DMS114 treated with DMSO at 0.1 percent for 48 hours (cell line): ENCODE data around the gene ABHD17B.

Experiments
- DNase-seq: peaks from one replicate; lab custom pipeline; 2025; ENCODE audit not compliant: unreplicated experiment; lab: John Stamatoyannopoulos, UW

The ABHD17B gene

DNA sequence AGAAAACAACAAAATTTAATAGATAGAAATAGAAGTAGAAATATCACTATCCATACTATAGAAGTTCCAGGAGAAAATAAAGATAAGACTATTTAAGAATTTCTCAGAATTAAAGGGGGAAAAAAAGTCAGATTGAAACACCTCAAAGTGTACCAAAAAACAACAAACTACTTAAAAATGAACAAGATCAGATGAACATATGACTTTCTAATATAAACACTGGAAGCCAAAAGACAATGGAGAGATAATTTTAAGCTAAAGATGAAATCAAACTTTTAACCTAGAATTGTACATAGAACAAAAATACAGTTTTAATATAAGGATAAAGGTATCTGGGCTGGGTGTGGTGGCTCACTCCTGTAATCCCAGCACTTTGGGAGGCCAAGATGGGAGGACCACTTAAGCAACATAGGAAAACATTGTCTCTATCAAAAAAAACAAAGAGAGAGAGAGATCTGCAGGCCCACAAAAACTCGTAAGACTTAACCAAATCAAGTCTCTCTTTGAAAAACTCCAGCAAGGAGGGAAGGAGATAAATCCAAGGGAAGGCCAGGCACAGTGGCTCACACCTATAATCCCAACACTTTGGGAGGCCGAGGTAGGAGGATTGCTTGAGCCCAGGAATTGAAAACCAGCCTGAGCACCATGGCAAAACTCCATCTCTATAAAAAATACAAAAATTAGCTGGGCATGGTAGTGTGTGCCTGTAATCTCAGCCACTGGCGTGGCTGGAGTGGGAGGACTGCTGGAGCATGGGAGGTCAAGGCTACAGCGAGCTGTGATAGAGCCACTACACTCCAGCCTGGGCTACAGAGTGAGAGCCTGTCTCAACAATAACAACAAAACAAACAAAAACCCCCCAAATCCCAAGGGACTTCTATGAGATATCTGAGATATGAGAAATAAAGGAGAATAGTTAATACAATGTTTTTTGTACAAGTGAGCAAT, 32.4 kb downstream of the ABHD17B start:
- DNase-seq, result no peak

DNA sequence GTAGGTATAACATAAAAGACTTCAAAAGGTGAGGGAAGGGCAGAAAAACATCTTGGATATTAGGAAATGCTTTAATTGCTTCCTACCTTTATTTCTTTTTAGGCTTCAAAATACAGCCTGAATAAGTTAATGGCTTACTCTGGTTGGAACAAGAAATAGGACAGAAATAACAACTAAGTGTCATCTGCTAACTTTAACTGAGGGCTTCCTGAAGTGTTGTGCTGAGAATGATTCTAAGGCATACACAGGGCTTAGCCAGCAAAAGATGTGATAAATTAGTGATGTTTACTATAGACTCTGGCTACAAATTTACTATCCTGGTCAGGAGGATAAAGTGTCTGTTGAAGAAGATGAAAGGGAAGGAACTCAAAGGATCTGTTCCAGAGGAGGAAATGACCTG, 34.2 kb downstream of the ABHD17B start:
- DNase-seq, result no peak

DNA sequence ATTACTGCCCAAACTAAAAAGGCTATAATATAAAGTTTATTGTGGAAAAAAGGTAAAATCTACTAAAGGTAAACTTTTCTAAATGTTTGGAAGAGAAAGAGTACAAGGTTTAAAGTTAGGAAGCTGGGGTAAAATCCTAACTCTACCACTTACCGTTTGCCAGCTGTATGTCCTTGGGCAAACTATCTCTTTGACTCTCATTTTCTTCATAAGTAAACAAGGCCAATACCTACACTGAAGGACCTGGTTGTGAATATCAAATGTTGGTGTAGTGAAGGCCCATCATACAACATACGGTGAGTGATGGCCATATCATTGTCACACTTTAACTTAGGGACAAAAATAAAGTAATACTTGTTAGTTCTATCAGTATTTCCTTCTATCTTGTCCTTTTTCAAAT, 34.9 kb downstream of the ABHD17B start:
- no peak for DNase-seq

DNA sequence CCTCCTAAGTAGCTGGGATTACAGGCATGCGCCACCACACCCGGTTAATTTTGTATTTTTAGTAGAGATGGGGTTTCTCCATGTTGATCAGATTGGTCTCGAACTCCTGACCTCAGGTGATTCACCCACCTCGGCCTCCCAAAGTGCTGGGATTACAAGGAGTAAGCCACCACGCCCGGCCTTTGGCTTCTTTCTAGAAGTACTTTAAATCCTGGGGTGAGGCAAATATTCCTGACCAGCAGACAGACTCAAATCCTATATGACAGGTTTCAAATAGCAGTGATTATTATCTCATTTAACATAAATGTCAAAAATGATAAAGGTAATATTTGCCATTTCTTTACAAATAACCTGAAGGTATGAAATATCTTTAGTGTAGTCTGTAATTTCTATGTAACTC, 35.6 kb downstream of the ABHD17B start:
- DNase-seq, result no peak

DNA sequence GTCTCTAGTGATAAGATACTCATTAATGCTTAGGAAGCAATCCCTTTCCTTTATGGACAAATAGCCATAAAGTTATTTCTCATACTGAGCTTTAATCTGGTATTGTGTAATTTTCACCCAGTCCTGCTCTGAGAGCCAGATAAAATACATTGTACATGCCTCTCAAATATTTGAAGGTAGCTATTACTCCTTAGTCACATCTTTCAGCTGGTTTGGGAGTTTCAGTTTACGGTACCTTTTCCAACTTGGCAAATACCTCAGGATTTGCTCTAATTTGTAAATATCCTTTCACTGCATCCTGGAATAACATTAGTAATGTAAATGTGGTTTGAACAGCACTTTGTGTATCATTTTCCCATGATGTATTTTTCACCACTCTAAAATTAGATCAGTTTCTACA, 47.4 kb downstream of the ABHD17B start:
- no peak for DNase-seq

DNA sequence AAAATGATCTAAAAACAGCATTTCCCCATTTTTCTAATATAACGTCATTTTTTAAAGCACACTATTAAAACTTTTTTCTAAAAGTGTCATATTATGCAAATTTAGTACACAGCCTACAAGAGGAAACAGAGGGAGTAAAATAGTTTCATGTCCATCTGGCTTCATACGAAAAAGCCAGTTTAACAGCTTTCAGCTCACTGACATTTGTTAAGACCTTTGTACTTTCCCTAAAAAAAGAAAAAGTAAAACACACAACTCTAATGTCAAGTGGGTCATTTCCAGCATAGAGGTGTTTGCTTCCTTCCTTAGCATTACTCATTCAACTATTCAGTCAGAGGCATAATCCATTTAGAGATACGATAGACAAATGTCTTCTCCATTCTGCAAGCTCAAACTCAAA, 49.4 kb downstream of the ABHD17B start:
- no peak for DNase-seq

DNA sequence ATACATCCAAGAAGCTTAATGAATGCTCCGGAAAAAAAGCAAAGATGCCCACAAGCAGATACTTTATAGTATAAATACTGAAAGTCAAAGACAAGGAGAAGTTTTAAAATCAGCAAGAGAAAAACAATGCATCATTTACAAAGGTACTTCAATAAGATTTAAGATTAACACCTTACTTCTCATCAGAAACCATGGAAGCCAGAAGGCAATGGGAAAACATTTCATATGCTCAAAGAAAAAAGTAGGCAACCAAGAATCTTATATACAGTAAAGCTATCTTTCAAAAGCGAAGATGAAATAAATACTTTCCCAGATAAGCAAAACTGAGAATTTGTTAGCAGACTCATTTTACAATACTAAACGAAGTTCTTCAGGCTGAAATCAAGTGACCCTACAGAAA, 51.1 kb downstream of the ABHD17B start:
- no peak for DNase-seq

DNA sequence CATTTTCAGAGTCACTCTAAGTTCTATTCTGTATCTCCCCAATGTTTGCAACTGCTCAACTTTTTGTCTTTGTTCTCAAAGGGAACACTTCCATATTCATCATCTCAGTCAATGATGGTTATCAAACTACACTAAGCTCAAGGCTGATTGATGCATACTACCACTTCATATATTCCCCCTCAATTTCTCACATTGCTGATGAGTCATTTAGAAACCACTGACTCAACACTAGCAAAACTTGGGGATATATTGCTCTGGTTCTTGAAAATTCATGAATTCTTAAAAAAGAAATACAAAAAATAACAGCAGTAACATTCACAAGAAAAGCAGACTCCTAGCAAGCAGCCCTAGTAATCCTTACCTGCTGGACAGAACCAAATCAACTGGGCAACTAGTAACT, 52.2 kb downstream of the ABHD17B start:
- no peak for DNase-seq

DNA sequence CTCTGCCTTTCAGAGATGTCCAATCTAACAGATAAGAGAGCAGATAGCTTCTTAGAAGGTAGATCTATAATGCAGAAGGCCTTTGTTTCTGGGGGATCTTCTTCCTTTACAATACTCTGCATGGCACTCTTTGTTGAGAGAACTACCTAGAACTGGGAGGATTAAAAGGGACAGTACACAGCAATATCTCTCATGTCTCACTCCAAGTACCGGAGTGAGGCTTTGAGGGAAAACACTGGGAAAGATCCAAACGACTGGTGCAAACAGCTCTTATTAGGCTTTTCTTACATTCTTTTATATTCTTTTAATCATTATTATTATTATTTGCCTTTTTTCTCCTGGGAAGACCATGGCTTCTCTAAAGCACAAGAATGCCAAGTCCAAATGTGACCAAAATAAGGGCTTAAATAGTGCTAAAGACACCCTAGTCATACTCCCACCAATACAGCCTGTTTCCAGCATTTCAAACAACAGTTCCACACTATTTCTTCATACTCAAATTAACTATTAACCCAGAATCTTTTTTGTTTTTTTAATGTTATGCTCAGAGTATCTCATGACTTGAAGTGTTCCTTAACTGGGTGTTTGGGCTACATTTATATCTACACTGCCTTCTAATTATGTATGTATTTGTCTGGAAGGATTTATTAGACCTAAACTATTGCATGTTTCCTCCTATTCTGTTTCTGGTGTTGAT, 52.7 kb downstream of the ABHD17B start:
- DNase-seq, result no peak

DNA sequence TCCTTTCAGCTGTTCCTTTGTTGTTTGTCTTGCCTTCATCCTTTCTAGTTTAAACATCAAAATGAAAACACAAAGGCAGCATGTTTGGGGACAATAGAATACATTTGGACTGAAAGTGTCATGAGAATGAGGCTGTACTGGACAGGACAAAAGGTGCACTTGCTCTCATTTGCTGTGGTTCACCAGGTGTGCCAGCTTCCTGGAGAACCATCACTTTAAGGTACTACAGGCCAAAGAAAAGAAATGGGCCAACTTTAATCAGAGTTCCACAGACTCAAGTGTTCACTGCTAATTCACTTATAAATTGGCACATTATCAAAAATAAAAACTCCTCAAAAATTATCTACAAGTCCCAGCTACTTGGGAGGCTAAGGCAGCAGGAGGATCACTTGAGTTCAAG, 53.8 kb downstream of the ABHD17B start:
- no peak for DNase-seq

DNA sequence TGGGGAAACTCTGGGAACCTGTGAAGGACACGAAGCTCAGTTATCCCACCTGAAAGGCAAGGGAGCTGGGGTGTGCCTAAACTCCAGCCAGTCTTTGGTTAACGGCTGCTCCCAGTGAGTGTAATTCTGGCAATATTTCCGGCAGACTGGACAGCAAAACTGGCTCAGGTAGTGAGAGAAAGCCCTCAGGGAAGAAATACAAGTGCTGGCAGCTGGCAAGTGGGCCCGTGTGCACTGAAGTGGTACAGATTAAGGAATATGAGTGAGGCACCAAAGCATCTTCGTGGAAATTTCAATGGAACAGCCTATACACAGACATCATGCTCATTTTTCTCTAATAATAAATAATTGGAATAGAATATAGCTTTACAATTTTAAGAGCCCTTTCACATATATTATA, 56.2 kb downstream of the ABHD17B start:
- DNase-seq, result no peak

DNA sequence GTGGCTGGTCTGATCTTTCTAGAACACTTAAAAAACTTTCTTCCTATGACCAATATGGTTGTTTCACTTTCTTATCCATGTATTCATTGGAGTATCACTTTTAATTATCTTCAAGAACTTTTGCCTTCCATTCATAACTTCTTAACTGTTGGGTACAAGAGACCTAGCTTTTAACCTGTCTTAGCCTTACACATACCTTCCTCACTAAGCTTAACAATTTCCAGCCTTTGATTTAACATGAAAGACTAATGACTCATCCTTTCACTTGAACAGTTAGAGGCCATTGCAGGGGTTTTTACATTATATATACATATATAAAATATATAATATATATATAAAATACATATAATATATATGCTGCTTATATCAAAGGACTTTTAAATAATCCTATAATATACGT, 57.9 kb downstream of the ABHD17B start:
- DNase-seq, result no peak

DNA sequence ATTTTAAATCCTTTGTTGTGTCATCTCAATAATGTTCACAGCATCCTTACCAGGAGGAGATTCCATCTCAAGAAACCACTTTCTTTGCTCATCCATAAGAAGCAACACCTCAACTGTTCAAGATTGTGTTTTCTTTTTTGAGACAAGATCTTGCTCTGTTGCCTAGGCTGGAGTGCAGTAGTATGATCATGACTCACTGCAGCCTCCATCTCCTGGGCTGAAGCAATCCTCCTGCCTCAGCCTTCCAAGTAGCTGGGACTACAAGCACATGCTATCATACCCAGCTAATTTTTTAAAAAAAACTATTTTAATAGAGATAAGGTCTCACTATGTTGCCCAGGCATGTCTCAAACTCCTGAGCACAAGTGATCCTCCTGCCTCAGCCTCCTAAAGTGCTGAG, 60.0 kb downstream of the ABHD17B start:
- no peak for DNase-seq

DNA sequence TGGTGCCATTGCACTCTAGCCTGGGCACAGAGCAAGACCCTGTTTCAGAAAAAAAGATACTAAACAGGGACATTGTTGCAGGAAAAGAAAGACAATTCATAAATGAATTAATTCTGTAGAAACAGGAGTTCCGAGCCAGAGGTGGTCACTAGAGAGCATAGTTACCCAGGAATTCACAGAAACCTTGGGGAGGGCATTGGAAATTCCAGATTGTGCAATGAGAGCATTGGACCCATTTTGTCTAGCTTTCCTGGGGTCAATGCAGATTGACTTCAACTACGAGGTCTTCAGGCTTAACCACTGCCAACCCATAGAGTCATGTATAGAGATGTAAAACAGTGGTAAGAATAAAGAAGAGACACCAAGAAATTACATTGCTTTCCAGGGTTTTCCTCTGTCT, 63.1 kb downstream of the ABHD17B start:
- DNase-seq, result no peak

DNA sequence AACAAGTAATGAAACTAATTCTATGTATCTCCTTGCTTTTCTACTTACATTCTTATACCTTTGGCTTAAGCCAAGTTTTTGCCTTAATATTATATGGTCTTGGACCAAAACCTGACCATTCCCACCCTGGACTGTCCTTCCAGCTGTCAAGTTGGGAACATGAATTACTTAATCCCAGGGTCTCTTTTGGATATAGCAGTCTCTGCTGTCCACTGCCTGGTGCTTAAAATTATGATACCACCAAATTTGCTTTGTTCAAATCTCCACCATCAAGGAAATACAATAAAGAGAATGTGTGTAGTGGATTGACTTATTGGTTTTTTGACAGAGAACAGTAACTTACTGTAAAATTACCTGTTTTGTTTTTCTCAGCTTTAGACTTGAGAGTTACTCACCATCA, 66.2 kb downstream of the ABHD17B start:
- no peak for DNase-seq

DNA sequence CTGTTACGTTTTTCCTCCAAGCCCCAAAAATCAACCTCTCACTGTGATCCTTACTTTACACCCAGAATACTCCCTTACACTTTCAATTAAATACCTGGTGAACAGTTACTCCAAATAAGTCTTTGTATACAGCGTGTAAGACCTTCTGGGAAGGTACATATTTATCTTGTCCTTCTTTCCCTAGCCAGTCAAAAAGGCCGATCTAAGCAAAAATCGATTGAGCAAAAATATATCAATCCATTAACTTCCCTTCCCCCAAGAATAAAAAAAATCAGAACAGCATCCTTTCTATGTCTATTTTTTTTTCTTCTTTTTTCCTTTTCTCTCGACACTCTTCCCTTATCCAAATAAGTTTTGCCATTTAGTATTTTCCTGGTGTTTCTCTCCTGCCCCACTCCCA, 71.3 kb downstream of the ABHD17B start:
- no peak for DNase-seq

DNA sequence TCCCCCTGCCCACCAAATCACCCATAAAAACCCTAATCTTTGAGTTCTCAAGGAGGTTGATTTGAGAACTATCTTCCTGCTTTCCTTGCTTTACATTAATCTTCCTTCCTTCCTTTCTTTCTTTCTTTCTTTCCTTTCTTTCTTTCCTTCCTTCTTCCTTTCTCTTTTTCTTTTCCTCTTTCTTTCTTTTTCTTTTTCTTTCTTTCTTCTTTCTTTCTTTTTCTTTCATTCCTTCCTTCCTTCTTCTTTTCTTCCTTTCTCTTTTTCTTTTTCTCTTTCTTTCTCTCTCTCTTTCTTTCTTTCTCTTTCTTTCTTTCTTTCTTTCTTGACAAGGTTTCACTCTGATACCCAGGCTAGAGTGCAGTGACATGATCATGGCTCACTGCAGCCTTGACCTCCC, 75.4 kb downstream of the ABHD17B start:
- DNase-seq, result no peak

DNA sequence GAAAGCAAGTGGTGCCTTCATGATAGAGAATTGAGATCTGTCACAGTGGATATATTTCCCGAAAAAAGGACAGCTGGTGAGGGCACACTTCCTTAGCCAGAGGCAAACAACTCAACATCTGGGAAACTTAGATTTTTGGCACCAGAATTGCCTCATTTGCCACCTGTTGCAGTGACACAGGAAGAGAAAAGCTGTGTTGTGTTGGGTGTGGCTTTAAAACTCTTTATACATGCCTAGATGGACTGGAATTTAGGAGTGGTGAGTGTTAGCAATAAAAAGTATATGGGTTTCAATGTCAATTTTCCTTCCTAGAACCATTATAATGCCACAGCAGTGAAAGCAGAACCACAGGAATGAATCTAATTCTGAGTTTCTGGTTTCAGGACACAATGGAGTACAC, 80.1 kb downstream of the ABHD17B start:
- no peak for DNase-seq

DNA sequence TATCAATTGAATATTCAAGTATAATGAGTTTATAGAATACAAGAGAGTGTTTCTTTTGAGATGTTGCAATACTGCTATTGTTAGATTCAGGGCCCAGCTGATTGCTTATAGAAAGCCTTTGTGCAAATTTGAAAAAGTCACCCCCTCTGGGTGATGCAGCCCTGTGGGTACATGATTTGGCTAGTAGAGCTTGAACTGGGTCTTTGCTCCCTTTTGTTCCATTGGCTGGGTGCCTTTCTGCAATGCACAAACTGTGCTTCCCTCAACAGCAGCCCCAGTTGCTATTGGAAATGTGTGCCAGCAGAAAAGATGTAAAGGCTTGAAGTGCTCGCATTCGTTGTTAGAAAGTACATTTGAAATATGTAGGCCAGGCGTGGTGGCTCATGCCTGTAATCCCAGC, 80.8 kb downstream of the ABHD17B start:
- no peak for DNase-seq

DNA sequence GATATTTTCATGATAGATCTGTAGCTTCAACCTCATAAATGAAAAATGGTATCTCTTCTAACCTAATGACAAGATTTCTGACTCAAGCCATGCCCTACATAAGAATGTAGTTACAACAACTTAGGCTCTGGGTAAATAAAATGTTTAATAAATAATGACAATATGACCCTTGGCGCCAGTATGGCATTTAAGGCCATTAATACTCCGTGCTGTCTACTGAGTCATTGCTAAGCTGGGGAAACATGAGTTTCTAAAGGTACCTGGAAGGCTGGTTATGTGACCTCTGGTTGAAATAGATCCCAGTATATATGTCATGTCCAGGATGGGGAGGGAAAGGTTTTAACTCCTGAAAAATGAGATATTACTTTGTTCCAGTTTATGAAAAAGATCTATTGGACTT, 84.7 kb downstream of the ABHD17B start:
- DNase-seq, result no peak

DNA sequence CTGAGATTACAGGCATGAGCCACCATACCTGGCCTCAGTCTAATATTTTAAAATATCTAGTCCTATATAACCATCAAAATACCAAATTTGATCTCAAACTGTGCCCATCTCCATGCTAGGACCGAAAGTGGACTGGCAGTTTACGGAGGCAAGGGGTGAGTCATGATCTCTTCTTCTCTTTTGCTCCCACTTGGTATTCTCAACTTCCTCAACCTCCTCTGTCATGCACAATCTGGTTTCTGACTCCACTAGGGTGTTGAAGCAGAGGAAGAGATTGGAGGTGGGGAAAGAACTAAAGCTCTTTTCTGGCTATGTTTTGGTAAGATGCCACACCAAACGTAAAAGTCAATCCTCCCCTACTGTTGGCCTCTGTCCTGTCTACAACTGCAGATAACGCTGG, 86.7 kb downstream of the ABHD17B start:
- no peak for DNase-seq

DNA sequence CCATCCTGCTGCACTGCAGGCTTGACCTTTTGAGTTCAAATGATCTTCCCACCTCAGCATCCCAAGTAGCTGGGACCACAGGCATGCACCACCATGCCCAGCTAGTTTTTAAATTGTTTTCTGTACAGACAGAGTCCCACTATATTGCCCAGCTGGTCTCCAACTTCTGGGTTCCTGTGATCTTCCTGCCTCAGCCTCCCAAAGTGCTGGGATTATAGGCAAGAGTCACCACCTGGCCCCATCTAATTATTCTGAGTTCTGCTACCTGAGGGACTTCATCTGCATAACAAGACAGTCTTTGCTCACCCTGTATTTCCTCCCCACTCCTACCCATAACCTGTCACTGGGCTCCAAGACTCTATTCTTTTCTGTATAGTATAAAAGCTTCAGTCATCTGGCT, 88.1 kb downstream of the ABHD17B start:
- DNase-seq, result no peak

DNA sequence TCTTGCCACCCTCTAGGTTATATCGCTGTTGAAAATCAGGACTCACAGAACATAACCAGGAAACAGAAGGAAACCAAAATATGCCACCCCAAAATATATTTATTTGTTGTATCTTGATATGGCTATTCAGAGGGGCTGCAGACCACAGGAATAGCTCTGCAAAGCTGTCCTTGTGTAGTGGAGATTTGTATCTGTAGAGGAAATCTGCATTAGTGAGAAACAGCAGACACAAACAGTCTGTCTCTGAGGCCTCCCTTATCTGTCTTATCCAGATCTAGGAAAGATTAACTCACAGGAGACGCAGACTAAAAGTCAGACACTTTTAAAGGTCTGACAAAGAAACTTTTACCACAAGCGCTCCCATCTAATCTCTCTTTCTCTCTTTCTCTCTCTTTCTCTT, 88.5 kb downstream of the ABHD17B start:
- DNase-seq, result no peak
